Measurements from ENCODE around the gene GDF9.

DNA sequence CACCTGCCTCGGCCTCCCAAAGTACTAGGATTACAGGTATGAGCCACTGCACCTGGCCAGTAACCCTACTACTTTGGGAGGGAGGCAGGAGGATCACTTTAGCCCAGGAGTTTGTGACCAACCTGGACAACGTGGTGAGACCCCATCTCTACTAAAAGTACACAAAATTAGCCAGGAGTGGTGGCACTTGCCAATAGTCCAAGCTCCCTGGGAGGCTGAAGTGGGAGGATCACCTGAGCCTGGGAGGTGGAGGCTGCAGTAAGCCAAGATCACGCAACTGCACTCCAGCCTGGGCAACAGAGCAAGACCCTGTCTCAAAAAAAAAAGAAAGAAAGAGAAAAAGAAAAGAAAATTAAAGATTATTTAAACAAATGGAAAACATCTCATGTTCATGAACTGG is 10.3 kb downstream of the GDF9 start:
- TF ChIP-seq, protein P1, sequence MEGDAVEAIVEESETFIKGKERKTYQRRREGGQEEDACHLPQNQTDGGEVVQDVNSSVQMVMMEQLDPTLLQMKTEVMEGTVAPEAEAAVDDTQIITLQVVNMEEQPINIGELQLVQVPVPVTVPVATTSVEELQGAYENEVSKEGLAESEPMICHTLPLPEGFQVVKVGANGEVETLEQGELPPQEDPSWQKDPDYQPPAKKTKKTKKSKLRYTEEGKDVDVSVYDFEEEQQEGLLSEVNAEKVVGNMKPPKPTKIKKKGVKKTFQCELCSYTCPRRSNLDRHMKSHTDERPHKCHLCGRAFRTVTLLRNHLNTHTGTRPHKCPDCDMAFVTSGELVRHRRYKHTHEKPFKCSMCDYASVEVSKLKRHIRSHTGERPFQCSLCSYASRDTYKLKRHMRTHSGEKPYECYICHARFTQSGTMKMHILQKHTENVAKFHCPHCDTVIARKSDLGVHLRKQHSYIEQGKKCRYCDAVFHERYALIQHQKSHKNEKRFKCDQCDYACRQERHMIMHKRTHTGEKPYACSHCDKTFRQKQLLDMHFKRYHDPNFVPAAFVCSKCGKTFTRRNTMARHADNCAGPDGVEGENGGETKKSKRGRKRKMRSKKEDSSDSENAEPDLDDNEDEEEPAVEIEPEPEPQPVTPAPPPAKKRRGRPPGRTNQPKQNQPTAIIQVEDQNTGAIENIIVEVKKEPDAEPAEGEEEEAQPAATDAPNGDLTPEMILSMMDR (IDR thresholded peaks at IDR 0.05; ENCODE audit: insufficient read depth, low read length) = no peak
- TF ChIP-seq SPI1 (IDR thresholded peaks at IDR 0.05; ENCODE audit: borderline replicate concordance, low read depth) (no peak), POLR2AphosphoS5 (IDR thresholded peaks at IDR 0.05; ENCODE audit: low read depth) (no peak), GABPA (IDR thresholded peaks at IDR 0.05; ENCODE audit: low read depth) (no peak)
- TF ChIP-seq, protein P2, sequence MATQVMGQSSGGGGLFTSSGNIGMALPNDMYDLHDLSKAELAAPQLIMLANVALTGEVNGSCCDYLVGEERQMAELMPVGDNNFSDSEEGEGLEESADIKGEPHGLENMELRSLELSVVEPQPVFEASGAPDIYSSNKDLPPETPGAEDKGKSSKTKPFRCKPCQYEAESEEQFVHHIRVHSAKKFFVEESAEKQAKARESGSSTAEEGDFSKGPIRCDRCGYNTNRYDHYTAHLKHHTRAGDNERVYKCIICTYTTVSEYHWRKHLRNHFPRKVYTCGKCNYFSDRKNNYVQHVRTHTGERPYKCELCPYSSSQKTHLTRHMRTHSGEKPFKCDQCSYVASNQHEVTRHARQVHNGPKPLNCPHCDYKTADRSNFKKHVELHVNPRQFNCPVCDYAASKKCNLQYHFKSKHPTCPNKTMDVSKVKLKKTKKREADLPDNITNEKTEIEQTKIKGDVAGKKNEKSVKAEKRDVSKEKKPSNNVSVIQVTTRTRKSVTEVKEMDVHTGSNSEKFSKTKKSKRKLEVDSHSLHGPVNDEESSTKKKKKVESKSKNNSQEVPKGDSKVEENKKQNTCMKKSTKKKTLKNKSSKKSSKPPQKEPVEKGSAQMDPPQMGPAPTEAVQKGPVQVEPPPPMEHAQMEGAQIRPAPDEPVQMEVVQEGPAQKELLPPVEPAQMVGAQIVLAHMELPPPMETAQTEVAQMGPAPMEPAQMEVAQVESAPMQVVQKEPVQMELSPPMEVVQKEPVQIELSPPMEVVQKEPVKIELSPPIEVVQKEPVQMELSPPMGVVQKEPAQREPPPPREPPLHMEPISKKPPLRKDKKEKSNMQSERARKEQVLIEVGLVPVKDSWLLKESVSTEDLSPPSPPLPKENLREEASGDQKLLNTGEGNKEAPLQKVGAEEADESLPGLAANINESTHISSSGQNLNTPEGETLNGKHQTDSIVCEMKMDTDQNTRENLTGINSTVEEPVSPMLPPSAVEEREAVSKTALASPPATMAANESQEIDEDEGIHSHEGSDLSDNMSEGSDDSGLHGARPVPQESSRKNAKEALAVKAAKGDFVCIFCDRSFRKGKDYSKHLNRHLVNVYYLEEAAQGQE (IDR thresholded peaks at IDR 0.05; ENCODE audit: insufficient replicate concordance, low read depth) = no peak
